CD4-positive, CD25-positive, alpha-beta regulatory T cell (primary cell): ENCODE measurements around the gene KDM3A. TPM values are rescaled to one million over a fixed set of nuclear protein-coding genes. Genes with fewer than 3 reads are reported as not detected.
A peak's percentile ranks its signal among the peaks of the same experiment; 100 is the strongest.

Source experiments
- ATAC-seq, 2 donors: fragments of 150-1000 bp; cut with Tn5 transposase; one replicate each; pipeline ENCODE4 v1.10.0; 2021; ENCODE audit warnings: low read depth in 2 of 2, moderate number of reproducible peaks in 2 of 2, moderate library complexity in 1 of 2
- DNase-seq, 3 donors: peaks; one replicate each; pipeline versions ENCODE4 v3.0.0 to v3.0.0-alpha.2; 2012 to 2022; ENCODE audit warnings: mixed read lengths in 1 of 3
- H3K27ac ChIP-seq: one replicate; pipeline ENCODE4 v1.7.0; 2013; ENCODE audit warnings: mild to moderate bottlenecking, low read length; ENCODE audit not compliant: insufficient read depth, poor library complexity, severe bottlenecking
- H3K27me3 ChIP-seq: one replicate; pipeline ENCODE4 v1.7.0; 2013; ENCODE audit warnings: low read length; ENCODE audit not compliant: control insufficient read depth, insufficient read depth
- H3K36me3 ChIP-seq: one replicate; pipeline ENCODE4 v1.7.0; 2013; ENCODE audit warnings: mild to moderate bottlenecking, low read length, moderate library complexity; ENCODE audit not compliant: control insufficient read depth, insufficient read depth
- H3K4me1 ChIP-seq: 2 replicates; pipeline ENCODE4 v1.7.0; 2013; ENCODE audit warnings: mild to moderate bottlenecking, low read length; ENCODE audit not compliant: insufficient read depth, control insufficient read depth, poor library complexity, severe bottlenecking
- H3K4me3 ChIP-seq: one replicate; pipeline ENCODE4 v1.7.0; 2013; ENCODE audit warnings: low read depth, mild to moderate bottlenecking, low read length, moderate library complexity
- H3K9me3 ChIP-seq, 2 experiments: 1 replicate in 1 of 2; 2 replicates in 1 of 2; pipeline ENCODE4 v1.7.0; 2013; ENCODE audit warnings: low read length in 2 of 2, mild to moderate bottlenecking in 1 of 2, moderate library complexity in 1 of 2; ENCODE audit not compliant: control insufficient read depth in 2 of 2
- H3K27ac Mint-ChIP-seq, 3 donors: one replicate each; pipeline ENCODE4 v1.8.0; 2020 to 2022; ENCODE audit warnings: mild to moderate bottlenecking in 3 of 3, mixed read lengths in 3 of 3, moderate library complexity in 2 of 3
- H3K27me3 Mint-ChIP-seq: one replicate; pipeline ENCODE4 v1.8.0; 2022; ENCODE audit warnings: mild to moderate bottlenecking, mixed read lengths
- H3K36me3 Mint-ChIP-seq: one replicate; pipeline ENCODE4 v1.8.0; 2020; ENCODE audit warnings: mixed read lengths
- H3K4me1 Mint-ChIP-seq, 4 donors: one replicate each; pipeline ENCODE4 v1.8.0; 2020 to 2022; ENCODE audit warnings: mixed read lengths in 4 of 4, mild to moderate bottlenecking in 1 of 4
- H3K4me3 Mint-ChIP-seq, 4 donors: one replicate each; pipeline ENCODE4 v1.8.0; 2020 to 2022; ENCODE audit warnings: mild to moderate bottlenecking in 4 of 4, mixed read lengths in 4 of 4, moderate library complexity in 3 of 4
- H3K9me3 Mint-ChIP-seq, 7 donors: one replicate each; pipeline ENCODE4 v1.8.0; 2020 to 2022; ENCODE audit warnings: mixed read lengths in 7 of 7, mild to moderate bottlenecking in 3 of 7, moderate library complexity in 2 of 7
- polyA plus RNA-seq, 4 donors: library from polyadenylated mRNA; unstranded; fragments of 300-500 nt; fragmentation: Illumina TruSeq; gene quantifications; one replicate each; pipeline ENCODE4 v1.2.3, GENCODE V29; 2021
- total RNA-seq: library from RNA; stranded (reverse); gene quantifications from one replicate; pipeline ENCODE4 v1.2.3, GENCODE V29; 2022

Gene KDM3A
- total and polyA plus RNA-seq, 5 donors from 2014 or later = 22.7 to 138 (median 31.1) TPM

DNA sequence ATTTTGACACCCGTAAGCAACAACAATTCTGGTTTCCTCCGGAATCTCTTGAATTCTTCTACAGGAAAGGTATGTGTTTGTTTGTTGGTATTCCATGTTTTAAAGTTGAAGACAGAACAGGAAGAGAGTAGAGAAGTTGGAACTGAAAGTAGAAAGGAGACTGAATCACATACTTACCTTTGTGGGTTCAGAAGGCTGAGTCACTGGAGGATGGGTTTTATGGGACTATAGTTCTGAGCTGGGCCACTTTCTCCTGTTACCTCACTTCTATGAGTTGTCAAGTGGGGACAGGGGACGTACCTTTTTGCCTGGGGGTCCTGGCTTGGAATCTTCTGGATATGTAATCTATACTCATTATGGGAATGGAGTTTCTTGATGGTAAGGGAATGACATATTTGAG, 40.9 kb downstream of the KDM3A start:
- Mint-ChIP-seq H3K27ac (peak overlapping the region in 1 of 3 donors; percentile 81), H3K36me3 (peaks cover 85% of the 10 kb centered on the region), H3K4me3 (no peak overlapping the region), H3K27me3 (no peaks in the 10 kb centered on the region), H3K9me3 (no peaks in the 10 kb centered on the region), H3K4me1 (peaks cover 0 to 16% (median 5%) of the 10 kb centered on the region in 4 donors)
- peaks cover 99% of the 10 kb centered on the region for H3K36me3 ChIP-seq
- H3K9me3 ChIP-seq = no peaks in the 10 kb centered on the region
- ATAC-seq = no peak
- H3K27ac ChIP-seq = no peak overlapping the region
- no peaks in the 10 kb centered on the region for H3K4me1 ChIP-seq
- H3K4me3 ChIP-seq = no peak overlapping the region
- peak in 1 of 3 donors; percentile 27 for DNase-seq
- no peaks in the 10 kb centered on the region for H3K27me3 ChIP-seq

DNA sequence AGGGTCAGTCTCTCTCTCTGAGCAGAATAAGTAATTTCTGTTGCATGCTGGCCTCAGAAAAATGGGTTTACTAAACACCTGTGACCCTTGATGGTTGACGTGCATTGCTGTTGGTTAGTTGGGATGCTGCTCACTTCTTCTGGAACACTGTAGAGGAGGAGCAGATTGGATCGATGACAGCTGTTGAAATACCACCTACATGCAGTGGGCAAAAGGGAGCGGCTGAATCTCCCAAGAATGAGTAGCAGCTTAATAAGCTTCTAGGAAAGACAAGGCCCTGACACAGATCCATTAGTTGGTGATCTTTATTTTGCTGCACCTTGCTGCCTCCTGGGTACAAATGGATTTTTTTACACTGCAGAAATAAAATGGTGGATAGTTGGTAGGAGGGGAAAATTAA, 43.2 kb downstream of the KDM3A start:
- Histone ChIP-seq H3K36me3 (peaks cover 98% of the 10 kb centered on the region), H3K4me3 (no peak overlapping the region), H3K27ac (no peak overlapping the region), H3K4me1 (no peaks in the 10 kb centered on the region), H3K9me3 (no peaks in the 10 kb centered on the region), H3K27me3 (no peaks in the 10 kb centered on the region)
- H3K27me3 Mint-ChIP-seq = no peaks in the 10 kb centered on the region
- peak overlapping the region in 2 of 3 donors; percentile 33 to 34 for H3K27ac Mint-ChIP-seq
- H3K4me1 Mint-ChIP-seq = peaks cover 0 to 16% (median 10%) of the 10 kb centered on the region in 4 donors
- H3K36me3 Mint-ChIP-seq = peaks cover 85% of the 10 kb centered on the region
- no peak for ATAC-seq
- DNase-seq = no peak
- no peak overlapping the region for H3K4me3 Mint-ChIP-seq
- no peaks in the 10 kb centered on the region for H3K9me3 Mint-ChIP-seq

DNA sequence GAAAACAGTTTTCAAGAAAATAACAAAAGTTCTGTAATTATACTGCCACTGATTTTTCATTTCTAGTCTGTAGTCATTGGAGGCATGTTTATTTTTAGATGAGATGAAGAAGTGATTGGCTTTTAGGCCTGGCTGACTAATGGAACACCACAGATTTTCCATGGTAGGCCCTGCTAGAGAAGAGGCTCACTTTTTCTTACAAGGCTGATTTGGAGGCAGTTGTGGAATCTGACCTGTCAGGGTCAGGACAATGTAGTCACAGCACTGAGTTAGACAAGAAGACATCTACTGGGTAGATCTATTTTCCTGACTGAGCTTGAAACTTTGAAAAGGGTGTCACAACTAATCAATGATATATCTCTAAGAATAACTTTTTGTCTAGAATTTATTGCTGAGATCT, 43.9 kb downstream of the KDM3A start:
- DNase-seq (no peak), ATAC-seq (no peak)
- no peak overlapping the region for H3K4me3 Mint-ChIP-seq
- Histone ChIP-seq H3K27ac (no peak overlapping the region), H3K4me1 (no peaks in the 10 kb centered on the region), H3K9me3 (no peaks in the 10 kb centered on the region), H3K36me3 (peaks cover 98% of the 10 kb centered on the region), H3K27me3 (no peaks in the 10 kb centered on the region), H3K4me3 (no peak overlapping the region)
- H3K36me3 Mint-ChIP-seq = peaks cover 83% of the 10 kb centered on the region
- no peaks in the 10 kb centered on the region for H3K9me3 Mint-ChIP-seq
- no peaks in the 10 kb centered on the region for H3K27me3 Mint-ChIP-seq
- H3K27ac Mint-ChIP-seq = peak overlapping the region in 2 of 3 donors; percentile 33 to 52
- peaks cover 0 to 16% (median 10%) of the 10 kb centered on the region in 4 donors for H3K4me1 Mint-ChIP-seq

DNA sequence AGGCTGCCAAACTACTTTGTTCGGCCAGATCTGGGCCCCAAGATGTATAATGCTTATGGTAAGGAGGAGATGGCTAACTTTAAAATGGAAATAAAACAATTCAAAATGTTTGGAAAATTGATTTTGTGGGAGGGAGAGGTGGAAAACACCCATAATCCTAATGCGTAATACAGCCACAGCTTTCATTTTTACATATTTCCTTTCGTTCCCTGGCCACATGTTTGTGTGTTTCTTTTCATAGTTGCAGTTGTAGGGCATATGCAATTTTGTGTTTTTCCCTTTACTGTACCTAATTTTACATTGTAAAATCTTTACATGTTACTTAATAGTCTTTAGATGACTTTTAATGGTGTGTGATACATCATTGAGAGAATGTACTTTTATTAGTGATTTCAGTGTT, 44.6 kb downstream of the KDM3A start:
- DNase-seq (no peak), ATAC-seq (no peak)
- Mint-ChIP-seq H3K36me3 (peaks cover 83% of the 10 kb centered on the region), H3K9me3 (no peaks in the 10 kb centered on the region), H3K27me3 (no peaks in the 10 kb centered on the region), H3K4me1 (peaks cover 0 to 15% (median 11%) of the 10 kb centered on the region in 4 donors), H3K27ac (peak overlapping the region in 1 of 3 donors; percentile 33), H3K4me3 (no peak overlapping the region)
- H3K4me3 ChIP-seq = no peak overlapping the region
- H3K4me1 ChIP-seq = no peaks in the 10 kb centered on the region
- H3K9me3 ChIP-seq = no peaks in the 10 kb centered on the region
- H3K36me3 ChIP-seq = peaks cover 98% of the 10 kb centered on the region
- H3K27me3 ChIP-seq = no peaks in the 10 kb centered on the region
- no peak overlapping the region for H3K27ac ChIP-seq

DNA sequence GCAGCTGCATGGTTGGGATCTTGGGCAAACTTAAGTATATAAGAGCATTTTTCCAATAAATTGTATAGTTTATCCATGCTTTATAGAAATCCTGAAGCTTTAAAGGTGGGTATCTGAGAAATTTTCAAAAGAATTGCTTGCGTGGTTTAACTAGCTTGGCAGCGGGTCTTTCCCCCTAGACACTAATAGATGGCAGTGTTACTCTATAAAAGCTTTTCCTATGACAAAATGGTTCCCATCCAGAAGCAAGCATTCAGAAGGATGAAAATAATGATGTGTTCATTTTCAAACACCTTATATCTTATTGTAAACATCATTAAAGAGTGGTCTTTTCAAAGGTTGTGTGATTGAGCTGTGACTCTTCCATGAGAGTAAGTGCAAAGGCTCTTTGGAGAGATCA, 45.9 kb downstream of the KDM3A start:
- Mint-ChIP-seq H3K4me3 (no peak overlapping the region), H3K36me3 (peaks cover 89% of the 10 kb centered on the region), H3K9me3 (no peaks in the 10 kb centered on the region), H3K27me3 (no peaks in the 10 kb centered on the region), H3K27ac (peak overlapping the region in 1 of 3 donors; percentile 56), H3K4me1 (peaks cover 4 to 15% (median 10%) of the 10 kb centered on the region in 4 donors)
- no peak overlapping the region for H3K4me3 ChIP-seq
- ATAC-seq = no peak
- no peaks in the 10 kb centered on the region for H3K27me3 ChIP-seq
- H3K36me3 ChIP-seq = peaks cover 99% of the 10 kb centered on the region
- no peaks in the 10 kb centered on the region for H3K4me1 ChIP-seq
- DNase-seq = peak in 1 of 3 donors; percentile 10
- no peak overlapping the region for H3K27ac ChIP-seq
- H3K9me3 ChIP-seq = no peaks in the 10 kb centered on the region

DNA sequence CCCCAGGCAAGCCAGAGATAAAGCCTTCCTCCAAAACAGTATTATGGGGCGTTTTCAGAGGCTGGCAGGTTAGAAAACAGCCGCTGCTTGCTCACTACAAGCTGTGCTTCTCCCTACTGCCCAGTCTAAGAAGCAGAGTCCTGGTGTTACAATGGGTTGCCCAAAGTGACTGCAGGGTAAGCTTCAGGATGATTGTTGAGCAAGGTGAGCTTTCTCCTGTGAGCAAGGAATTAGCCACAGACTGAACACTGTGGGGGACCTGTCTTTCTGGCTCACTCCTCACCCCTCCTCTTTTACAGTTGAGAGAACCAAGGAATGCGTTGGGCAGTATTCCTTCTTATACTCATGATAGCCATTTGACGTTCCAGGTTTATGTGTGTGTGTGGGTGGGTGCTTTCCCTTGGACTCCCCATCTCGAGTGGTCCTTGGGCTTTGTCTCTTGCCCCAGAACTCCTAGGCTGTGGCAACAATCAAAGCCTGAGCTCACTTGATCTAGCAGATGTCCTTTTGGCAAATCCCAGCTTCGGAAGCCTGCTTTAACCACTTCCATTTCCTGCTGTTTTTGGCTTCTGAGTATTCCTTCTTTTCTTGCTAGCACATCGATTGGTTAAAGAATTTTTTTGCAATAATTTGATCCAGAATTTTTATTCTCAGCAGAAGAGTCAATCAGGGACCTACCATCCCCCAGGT, 47.5 kb downstream of the KDM3A start:
- H3K4me3 Mint-ChIP-seq = no peak overlapping the region
- no peak overlapping the region for H3K27ac ChIP-seq

DNA sequence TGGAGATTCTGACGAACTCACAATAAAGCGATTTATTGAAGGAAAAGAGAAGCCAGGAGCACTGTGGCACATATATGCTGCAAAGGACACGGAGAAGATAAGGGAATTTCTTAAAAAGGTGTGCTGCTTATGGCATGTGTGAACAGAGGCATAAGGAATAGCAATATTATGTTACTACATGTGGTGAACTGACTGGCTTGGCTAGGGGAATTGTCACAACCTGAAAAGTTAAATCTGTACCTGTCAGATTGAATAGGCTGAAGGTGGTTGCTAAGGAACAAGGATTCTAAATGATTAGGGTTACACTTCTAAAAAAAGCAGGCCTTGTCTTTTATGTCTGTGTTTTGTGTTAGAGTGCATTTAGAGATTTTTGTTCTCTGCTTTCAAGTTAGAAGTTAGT, 48.4 kb downstream of the KDM3A start:
- peaks cover 91% of the 10 kb centered on the region for H3K36me3 ChIP-seq
- Mint-ChIP-seq H3K9me3 (no peaks in the 10 kb centered on the region), H3K27me3 (no peaks in the 10 kb centered on the region), H3K36me3 (peaks cover 81% of the 10 kb centered on the region), H3K4me3 (no peak overlapping the region), H3K4me1 (peaks cover 8 to 16% (median 10%) of the 10 kb centered on the region in 4 donors), H3K27ac (peak overlapping the region in 1 of 3 donors; percentile 27)
- no peak for ATAC-seq
- no peaks in the 10 kb centered on the region for H3K4me1 ChIP-seq
- no peaks in the 10 kb centered on the region for H3K27me3 ChIP-seq
- no peaks in the 10 kb centered on the region for H3K9me3 ChIP-seq
- no peak overlapping the region for H3K27ac ChIP-seq
- no peak overlapping the region for H3K4me3 ChIP-seq
- DNase-seq = no peak

More for the DNA sequence above, 47.5 kb downstream of the KDM3A start:
- ATAC-seq (no peak), DNase-seq (no peak)
- Mint-ChIP-seq H3K27me3 (no peaks in the 10 kb centered on the region), H3K27ac (peak overlapping the region in 2 of 3 donors; percentile 16 to 21), H3K9me3 (no peaks in the 10 kb centered on the region), H3K4me1 (peaks cover 4 to 13% (median 10%) of the 10 kb centered on the region in 4 donors), H3K36me3 (peaks cover 81% of the 10 kb centered on the region)
- Histone ChIP-seq H3K4me3 (no peak overlapping the region), H3K36me3 (peaks cover 99% of the 10 kb centered on the region), H3K27me3 (no peaks in the 10 kb centered on the region), H3K4me1 (no peaks in the 10 kb centered on the region), H3K9me3 (no peaks in the 10 kb centered on the region)

DNA sequence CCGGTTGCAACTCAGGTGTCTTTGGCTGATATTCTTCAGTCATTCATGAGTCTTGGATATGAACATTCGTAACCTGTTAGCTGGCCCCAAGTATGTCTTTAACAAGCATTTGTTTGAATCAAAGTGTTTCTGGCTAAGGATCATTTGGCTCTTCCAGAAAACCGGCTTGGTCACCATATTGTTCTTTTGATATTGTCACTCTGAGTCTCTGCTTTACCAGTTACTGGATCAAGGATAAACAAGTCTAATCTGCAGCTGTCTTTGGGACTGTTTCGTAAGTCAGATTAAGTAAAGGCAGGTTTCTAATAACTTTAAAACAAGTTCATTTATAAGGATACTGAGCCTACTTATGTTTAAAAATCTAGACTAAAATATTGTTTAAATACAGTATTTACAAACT, 49.1 kb downstream of the KDM3A start:
- H3K36me3 Mint-ChIP-seq = peaks cover 79% of the 10 kb centered on the region
- peaks cover 8 to 23% (median 12%) of the 10 kb centered on the region in 4 donors for H3K4me1 Mint-ChIP-seq
- ATAC-seq = no peak
- H3K9me3 Mint-ChIP-seq = peaks cover 0 to 2% (median 0%) of the 10 kb centered on the region in 7 donors
- Histone ChIP-seq H3K4me3 (no peak overlapping the region), H3K36me3 (peaks cover 89% of the 10 kb centered on the region), H3K4me1 (no peaks in the 10 kb centered on the region), H3K27ac (no peak overlapping the region), H3K9me3 (no peaks in the 10 kb centered on the region), H3K27me3 (no peaks in the 10 kb centered on the region)
- no peaks in the 10 kb centered on the region for H3K27me3 Mint-ChIP-seq
- peak overlapping the region in 1 of 3 donors; percentile 27 for H3K27ac Mint-ChIP-seq
- no peak for DNase-seq
- H3K4me3 Mint-ChIP-seq = no peak overlapping the region
